Osteoblast (primary cell): ENCODE results near the gene AVPR1B. TPM values are rescaled to one million over a fixed set of nuclear protein-coding genes. Genes with fewer than 3 reads are reported as not detected.
"Not testable (repeated sequence)": the region's sequence is repeated elsewhere in the genome, so short reads cannot be mapped to it uniquely, and the experiment has no call there.

Experiments
- DNase-seq: peaks from one replicate; pipeline ENCODE4 v3.0.0; 2011; ENCODE audit warnings: low spot score, mixed read lengths; ENCODE audit not compliant: insufficient read length; ENCODE audit errors: missing footprints
- H2AFZ ChIP-seq: 2 replicates; pipeline ENCODE4 v1.6.0; 2011; ENCODE audit warnings: mild to moderate bottlenecking, low read length
- H3K27ac ChIP-seq: 2 replicates; pipeline ENCODE4 v1.5.1; 2011; ENCODE audit warnings: mild to moderate bottlenecking, low read depth, low read length, moderate library complexity
- H3K27me3 ChIP-seq: 2 replicates; pipeline ENCODE4 v1.6.0; 2012; ENCODE audit warnings: mild to moderate bottlenecking, control low read depth, inconsistent platforms, low read length, moderate library complexity; ENCODE audit not compliant: insufficient read depth
- H3K36me3 ChIP-seq: 2 replicates; pipeline ENCODE4 v1.5.1; 2011; ENCODE audit warnings: mild to moderate bottlenecking, low read length, control low read depth, moderate library complexity; ENCODE audit not compliant: insufficient read depth
- H3K4me1 ChIP-seq: 2 replicates; pipeline ENCODE4 v1.5.1; 2011; ENCODE audit warnings: mild to moderate bottlenecking, low read length, control low read depth, moderate library complexity; ENCODE audit not compliant: insufficient read depth
- H3K4me2 ChIP-seq: 2 replicates; pipeline ENCODE4 v1.6.0; 2011; ENCODE audit warnings: mild to moderate bottlenecking, low read length; ENCODE audit not compliant: insufficient read depth
- H3K4me3 ChIP-seq: fragments of 200-600 bp; sonication (generic); 3 replicates; pipeline ENCODE4 v1.5.1; 2012; ENCODE audit warnings: mild to moderate bottlenecking, low read length, inconsistent platforms; ENCODE audit not compliant: insufficient read depth
- H3K79me2 ChIP-seq: 2 replicates; pipeline ENCODE4 v1.6.0; 2012; ENCODE audit warnings: mild to moderate bottlenecking, low read length, control low read depth, inconsistent platforms; ENCODE audit not compliant: insufficient read depth
- H3K9me3 ChIP-seq: 2 replicates; pipeline ENCODE4 v1.5.1; 2011; ENCODE audit warnings: low read depth, low read length, control low read depth
- H4K20me1 ChIP-seq: 2 replicates; pipeline ENCODE4 v1.6.0; 2012; ENCODE audit warnings: mild to moderate bottlenecking, low read length, control low read depth; ENCODE audit not compliant: insufficient read depth
- total RNA-seq: library from RNA; depleted of rRNA; stranded (reverse); fragments of >200 nt; gene quantifications from 2 replicates; pipeline ENCODE4 v1.2.3, GENCODE V29; 2012
- TF ChIP-seq, protein P1 (sequence below): IDR thresholded peaks from 2 replicates; pipeline ENCODE4 v1.5.1; 2011; ENCODE audit warnings: mild to moderate bottlenecking, low read depth, low read length, moderate library complexity; ENCODE audit errors: extremely low read depth

AVPR1B gene
- total RNA-seq, 1 donor, result not detected

GRCh38 chr1:206067486-206068227 is 49.5 kb downstream of the AVPR1B start:
- no peak overlapping the region for H3K4me2 ChIP-seq
- no peaks in the 10 kb centered on the region for H4K20me1 ChIP-seq
- no peaks in the 10 kb centered on the region for H3K36me3 ChIP-seq
- H3K4me3 ChIP-seq, result no peak overlapping the region
- no peaks in the 10 kb centered on the region for H3K4me1 ChIP-seq
- peaks cover 44% of the 10 kb centered on the region for H3K27me3 ChIP-seq
- H3K9me3 ChIP-seq, result no peaks in the 10 kb centered on the region
- DNase-seq, result no peak
- no peak overlapping the region for H3K27ac ChIP-seq
- H3K79me2 ChIP-seq, result no peaks in the 10 kb centered on the region
- TF ChIP-seq, protein P1, sequence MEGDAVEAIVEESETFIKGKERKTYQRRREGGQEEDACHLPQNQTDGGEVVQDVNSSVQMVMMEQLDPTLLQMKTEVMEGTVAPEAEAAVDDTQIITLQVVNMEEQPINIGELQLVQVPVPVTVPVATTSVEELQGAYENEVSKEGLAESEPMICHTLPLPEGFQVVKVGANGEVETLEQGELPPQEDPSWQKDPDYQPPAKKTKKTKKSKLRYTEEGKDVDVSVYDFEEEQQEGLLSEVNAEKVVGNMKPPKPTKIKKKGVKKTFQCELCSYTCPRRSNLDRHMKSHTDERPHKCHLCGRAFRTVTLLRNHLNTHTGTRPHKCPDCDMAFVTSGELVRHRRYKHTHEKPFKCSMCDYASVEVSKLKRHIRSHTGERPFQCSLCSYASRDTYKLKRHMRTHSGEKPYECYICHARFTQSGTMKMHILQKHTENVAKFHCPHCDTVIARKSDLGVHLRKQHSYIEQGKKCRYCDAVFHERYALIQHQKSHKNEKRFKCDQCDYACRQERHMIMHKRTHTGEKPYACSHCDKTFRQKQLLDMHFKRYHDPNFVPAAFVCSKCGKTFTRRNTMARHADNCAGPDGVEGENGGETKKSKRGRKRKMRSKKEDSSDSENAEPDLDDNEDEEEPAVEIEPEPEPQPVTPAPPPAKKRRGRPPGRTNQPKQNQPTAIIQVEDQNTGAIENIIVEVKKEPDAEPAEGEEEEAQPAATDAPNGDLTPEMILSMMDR, result no peak
- H2AFZ ChIP-seq, result no peak overlapping the region

DNA sequence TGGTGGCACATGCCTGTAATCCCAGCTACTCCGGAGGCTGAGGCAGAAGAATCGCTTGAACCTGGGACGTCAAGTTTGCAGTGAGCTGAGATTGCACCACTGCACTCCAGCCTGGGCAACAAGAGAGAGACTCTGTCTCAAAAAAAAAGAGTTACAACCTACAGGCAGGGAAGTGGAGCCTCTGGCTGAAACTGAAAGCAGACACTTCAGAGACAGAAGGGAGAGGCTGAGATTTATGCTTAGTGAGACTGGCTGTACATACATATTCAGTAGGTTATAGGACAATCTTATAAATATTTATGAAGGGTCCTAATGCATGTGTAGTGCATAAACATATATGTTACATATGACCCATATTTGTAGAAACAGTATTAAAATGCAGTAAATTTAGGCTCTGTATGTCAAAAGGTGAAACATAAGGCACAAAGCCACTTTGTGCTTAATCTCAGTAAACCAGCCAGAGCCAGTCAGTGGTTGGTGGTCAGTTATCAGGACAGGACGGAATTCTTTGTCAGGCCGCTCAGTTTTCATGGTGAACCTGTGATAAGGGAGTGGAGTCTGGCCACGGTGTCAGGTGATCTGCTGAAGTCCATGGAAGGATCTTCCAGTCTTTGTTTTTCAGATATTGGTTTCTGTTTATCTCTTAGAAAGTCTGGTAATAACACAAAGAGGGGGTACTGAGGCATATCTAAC is 50.6 kb downstream of the AVPR1B start:
- peaks cover 44% of the 10 kb centered on the region for H3K27me3 ChIP-seq
- H3K79me2 ChIP-seq, result no peaks in the 10 kb centered on the region
- no peak for DNase-seq
- no peaks in the 10 kb centered on the region for H3K9me3 ChIP-seq
- H3K36me3 ChIP-seq, result no peaks in the 10 kb centered on the region
- H3K4me2 ChIP-seq, result no peak overlapping the region
- H3K27ac ChIP-seq, result no peak overlapping the region
- TF ChIP-seq, protein P1, result no peak
- H3K4me1 ChIP-seq, result no peaks in the 10 kb centered on the region
- H3K4me3 ChIP-seq, result no peak overlapping the region
- H2AFZ ChIP-seq, result no peak overlapping the region
- H4K20me1 ChIP-seq, result no peaks in the 10 kb centered on the region

GRCh38 chr1:206065547-206066145 is 51.5 kb downstream of the AVPR1B start:
- Histone ChIP-seq H2AFZ (no peak overlapping the region), H3K4me3 (no peak overlapping the region), H3K4me1 (no peaks in the 10 kb centered on the region), H3K36me3 (no peaks in the 10 kb centered on the region), H3K9me3 (no peaks in the 10 kb centered on the region), H3K27me3 (peaks cover 42% of the 10 kb centered on the region), H3K27ac (no peak overlapping the region), H3K4me2 (no peak overlapping the region), H3K79me2 (no peaks in the 10 kb centered on the region), H4K20me1 (no peaks in the 10 kb centered on the region)
- TF ChIP-seq, protein P1, result no peak
- no peak for DNase-seq

- H3K9me3 ChIP-seq, H3K4me2 ChIP-seq, H3K79me2 ChIP-seq, H4K20me1 ChIP-seq, DNase-seq, H3K4me3 ChIP-seq, H3K4me1 ChIP-seq, H3K36me3 ChIP-seq, H3K27ac ChIP-seq, H2AFZ ChIP-seq: not testable (repeated sequence)
- peaks cover 38% of the 10 kb centered on the region for H3K27me3 ChIP-seq
Measured at GRCh38 chr1:206064501-206064900, 52.7 kb downstream of the AVPR1B start.

- DNase-seq, H3K9me3 ChIP-seq, H3K27ac ChIP-seq, H2AFZ ChIP-seq, H3K4me3 ChIP-seq, H3K79me2 ChIP-seq, H3K36me3 ChIP-seq, H3K4me1 ChIP-seq, H4K20me1 ChIP-seq, H3K4me2 ChIP-seq: not testable (repeated sequence)
- peaks cover 33% of the 10 kb centered on the region for H3K27me3 ChIP-seq
Measured at GRCh38 chr1:206064001-206064400, 53.2 kb downstream of the AVPR1B start.
